Spinal cord (tissue), 10 donors: Measurements from ENCODE around the gene LGALS13. TPM values are rescaled to one million over a fixed set of nuclear protein-coding genes. Genes with fewer than 3 reads are reported as not detected.

Experiments
- DNase-seq, 6 donors: peaks; one replicate each; pipeline versions ENCODE4 v3.0.0 to v3.0.0-alpha.2; 2013 to 2015; ENCODE audit warnings: low spot score in 6 of 6, low read depth in 4 of 6
- H3K27ac ChIP-seq: one replicate; pipeline ENCODE4 v1.5.1; 2013; ENCODE audit warnings: low read depth, low read length, control low read depth
- H3K27me3 ChIP-seq: one replicate; pipeline ENCODE4 v1.6.1; 2013; ENCODE audit warnings: low read length; ENCODE audit not compliant: control insufficient read depth, insufficient read depth
- H3K36me3 ChIP-seq: one replicate; pipeline ENCODE4 v1.6.1; 2013; ENCODE audit warnings: low read length; ENCODE audit not compliant: control insufficient read depth, insufficient read depth
- H3K4me1 ChIP-seq: one replicate; pipeline ENCODE4 v1.6.1; 2013; ENCODE audit warnings: low read length; ENCODE audit not compliant: control insufficient read depth, insufficient read depth
- H3K4me3 ChIP-seq: one replicate; pipeline ENCODE4 v1.5.1; 2013; ENCODE audit warnings: low read depth, low read length, control low read depth
- H3K9me3 ChIP-seq: one replicate; pipeline ENCODE4 v1.6.1; 2013; ENCODE audit warnings: low read length; ENCODE audit not compliant: control insufficient read depth, insufficient read depth
- WGBS: methylation state at CpG from one replicate; pipeline ENCODE4 v1.1.5; 2013; ENCODE audit warnings: missing lambda C conversion rate; ENCODE audit not compliant: insufficient coverage; 5-methylcytosine and 5-hydroxymethylcytosine counted together
- polyA plus RNA-seq, 2 donors: library from polyadenylated mRNA; unstranded; fragments of 120-200 nt; gene quantifications; one replicate each; pipeline ENCODE4 v1.2.1, GENCODE V29; 2013; ENCODE audit not compliant: insufficient read length in 2 of 2
- small RNA-seq: library from RNA; depleted of rRNA; stranded (forward); fragments of <200 nt; gene quantifications from one replicate; pipeline ENCODE3, GENCODE V24; 2014; ENCODE audit warnings: low replicate concordance
- total RNA-seq, 2 donors: library from RNA; depleted of rRNA in 1 of 2; stranded (reverse); fragments of 120-200 nt in 1 of 2; fragments of >200 nt in 1 of 2; gene quantifications; one replicate each; pipeline versions ENCODE4 v1.2.3 to v1.2.4, GENCODE V29; 2013 to 2014
- donor health status: healthy.

Gene LGALS13
- total and polyA plus RNA-seq, 4 donors = 0.28 to 0.65 TPM; not detected in 2

DNA sequence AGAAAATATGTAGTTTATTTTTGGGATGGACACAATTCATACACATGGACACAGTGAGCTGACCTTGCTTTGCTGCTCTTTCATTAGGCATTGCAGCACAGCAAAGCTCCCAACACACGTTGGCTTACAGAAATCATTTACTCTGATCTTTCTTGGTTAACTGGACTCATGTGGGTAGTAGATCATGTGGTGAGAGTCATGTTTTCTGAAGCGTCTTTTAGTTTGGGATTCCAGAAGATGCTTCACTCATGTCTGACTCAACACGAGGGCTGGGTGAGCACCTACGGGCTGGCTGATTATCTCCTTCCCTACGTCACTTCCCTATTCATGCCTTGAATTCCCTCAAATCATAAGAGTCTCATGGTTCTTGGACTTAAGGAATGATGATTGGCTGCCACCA lies 41.3 kb downstream of the LGALS13 start:
- Histone ChIP-seq H3K27ac (no peak overlapping the region), H3K9me3 (no peaks in the 10 kb centered on the region), H3K4me3 (no peak overlapping the region), H3K27me3 (no peaks in the 10 kb centered on the region), H3K36me3 (no peaks in the 10 kb centered on the region), H3K4me1 (no peaks in the 10 kb centered on the region)
- no CpG with 5 or more reads among the region's 5 CpGs for WGBS
- DNase-seq = no peak

DNA sequence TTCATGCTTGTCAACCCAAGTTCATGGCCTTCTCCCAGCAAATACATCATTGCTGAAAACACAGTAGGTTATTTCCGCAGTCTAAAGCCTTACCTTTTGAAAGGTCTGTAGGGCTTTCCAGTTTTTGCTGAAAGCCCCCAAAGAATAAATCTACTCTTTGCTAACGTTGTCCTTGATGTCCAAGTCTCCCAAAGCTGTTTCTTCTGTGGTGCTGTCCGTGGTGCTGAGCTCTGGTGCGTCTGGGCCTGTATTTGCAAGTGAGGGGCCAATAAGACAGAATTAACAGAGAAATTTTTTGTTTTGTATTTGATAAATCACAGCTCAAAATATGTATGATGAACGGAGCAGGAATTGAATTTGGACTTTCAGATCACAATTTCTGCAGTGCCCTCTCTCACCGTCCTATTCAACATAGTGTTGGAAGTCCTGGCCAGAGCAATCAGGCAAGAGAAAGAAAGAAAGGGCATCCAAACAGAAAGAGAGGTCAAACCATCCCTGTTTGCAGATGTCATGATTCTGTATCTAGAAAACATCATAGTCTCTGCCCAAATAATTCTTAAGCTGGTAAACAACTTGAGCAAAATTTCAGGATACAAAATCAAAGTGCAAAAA lies 43.6 kb downstream of the LGALS13 start:
- no peaks in the 10 kb centered on the region for H3K36me3 ChIP-seq
- no peak overlapping the region for H3K4me3 ChIP-seq
- DNase-seq = peak in 1 of 6 donors; percentile 9
- H3K9me3 ChIP-seq = no peaks in the 10 kb centered on the region
- H3K27me3 ChIP-seq = no peaks in the 10 kb centered on the region
- H3K4me1 ChIP-seq = no peaks in the 10 kb centered on the region
- no CpG with 5 or more reads among the region's 6 CpGs for WGBS
- no peak overlapping the region for H3K27ac ChIP-seq

DNA sequence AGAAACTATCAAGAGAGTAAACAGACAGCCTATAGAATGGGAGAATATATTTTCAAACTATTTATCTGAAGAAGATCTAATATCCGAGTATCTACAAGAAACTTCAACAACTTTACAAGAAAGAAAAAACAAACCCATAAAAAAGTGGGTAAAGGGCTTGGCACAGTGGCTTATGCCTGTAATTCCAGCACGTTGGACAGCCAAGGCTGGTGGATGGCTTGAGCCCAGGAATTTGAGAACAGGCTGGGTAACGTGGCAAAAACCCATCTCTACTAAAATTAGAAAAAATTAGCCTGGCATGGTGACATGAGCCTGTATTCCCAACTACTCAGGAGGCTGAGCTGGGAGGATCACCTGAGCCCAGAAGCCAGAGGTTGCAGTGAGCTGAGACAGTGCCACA lies 45.6 kb downstream of the LGALS13 start:
- Histone ChIP-seq H3K9me3 (no peaks in the 10 kb centered on the region), H3K4me3 (no peak overlapping the region), H3K27ac (no peak overlapping the region), H3K4me1 (no peaks in the 10 kb centered on the region), H3K27me3 (no peaks in the 10 kb centered on the region), H3K36me3 (no peaks in the 10 kb centered on the region)
- no peak for DNase-seq
- no CpG with 5 or more reads among the region's 3 CpGs for WGBS

DNA sequence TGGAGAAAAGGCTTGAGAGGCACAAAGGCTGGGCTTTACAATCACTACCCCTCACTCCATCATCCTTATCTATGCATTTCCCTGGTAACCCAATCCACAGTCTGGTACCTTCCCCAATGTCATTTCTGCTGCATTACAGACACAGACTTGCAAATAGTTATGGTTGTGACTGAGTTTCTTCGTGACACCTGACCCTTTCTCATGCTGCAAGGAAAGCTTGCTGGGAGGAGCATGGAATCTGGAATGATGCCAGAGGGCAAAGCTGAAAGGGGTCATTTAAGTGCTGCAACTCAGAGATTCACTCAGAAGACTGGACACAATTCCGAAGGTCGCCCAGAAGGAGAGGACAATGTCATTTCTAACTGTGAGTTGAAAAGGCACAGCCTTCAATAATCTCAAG lies 53.3 kb downstream of the LGALS13 start, which contains the start of gene LGALS16:
LGALS16 (plus strand) TSS at position 301 of the 400 bp plus-strand sequence; CDS start at position 350, 49 bp downstream.
- peaks cover 2% of the 10 kb centered on the region for H3K27me3 ChIP-seq
- WGBS = 80% methylated on average over 1 of the region's 3 CpGs
- H3K4me3 ChIP-seq = no peak within 1 kb of the TSS
- no peaks in the 10 kb centered on the region for H3K36me3 ChIP-seq
- H3K9me3 ChIP-seq = no peaks in the 10 kb centered on the region
- H3K27ac ChIP-seq = no peak within 1 kb of the TSS
- DNase-seq = no peak
- H3K4me1 ChIP-seq = no peaks in the 10 kb centered on the region

Small RNAs within 50 kb of the gene (small RNA-seq; reads per million reads assigned to genes)
- gene AC005176.2 = not detected
- not detected for gene RPS29P24
- not detected for gene RPS29P25
- not detected for gene RPS29P26
- not detected for gene RPS29P30

Other genes starting within 250 kb of the LGALS13 start
- gene PAF1, start 211.4 kb upstream of the LGALS13 start, total RNA-seq = 10 to 100 TPM; 21.2 to 47.9 TPM
- 10 to 100 TPM; 76.2 to 76.8 TPM for gene PAF1, start 211.4 kb upstream of the LGALS13 start, polyA plus RNA-seq
- 10 to 100 TPM; 17.8 to 40.3 TPM for gene MED29, start 211.1 kb upstream of the LGALS13 start, total RNA-seq
- gene MED29, start 211.1 kb upstream of the LGALS13 start, polyA plus RNA-seq = 10 to 100 TPM; 74.1 to 77.7 TPM
- gene ZFP36, start 195.7 kb upstream of the LGALS13 start, total RNA-seq = 10 to 100 TPM in 1 of 2 donors, 1 to 10 TPM in 1; 9.8 to 23.7 TPM
- 10 to 100 TPM; 20.7 to 52.8 TPM for gene ZFP36, start 195.7 kb upstream of the LGALS13 start, polyA plus RNA-seq
- gene PLEKHG2, start 189.9 kb upstream of the LGALS13 start, total RNA-seq = 10 to 100 TPM; 14.2 to 36.9 TPM
- 10 to 100 TPM; 37.5 to 58.2 TPM for gene PLEKHG2, start 189.9 kb upstream of the LGALS13 start, polyA plus RNA-seq
- 100 to 1,000 TPM in 1 of 2 donors, 10 to 100 TPM in 1; 32.0 to 159 TPM for gene RPS16, start 166.6 kb upstream of the LGALS13 start, total RNA-seq
- gene RPS16, start 166.6 kb upstream of the LGALS13 start, polyA plus RNA-seq = 100 to 1,000 TPM; 826 to 921 TPM
- gene SUPT5H, start 156.9 kb upstream of the LGALS13 start, total RNA-seq = 10 to 100 TPM; 35.9 to 80.9 TPM
- gene SUPT5H, start 156.9 kb upstream of the LGALS13 start, polyA plus RNA-seq = 100 to 1,000 TPM; 143 to 158 TPM
- 10 to 100 TPM; 48.4 to 59.5 TPM for gene TIMM50, start 121.7 kb upstream of the LGALS13 start, total RNA-seq
- 100 to 1,000 TPM in 1 of 2 donors, 10 to 100 TPM in 1; 95.5 to 118 TPM for gene TIMM50, start 121.7 kb upstream of the LGALS13 start, polyA plus RNA-seq
- 10 to 100 TPM in 1 of 2 donors, 1 to 10 TPM in 1; 8.3 to 16.8 TPM for gene DLL3, start 103.6 kb upstream of the LGALS13 start, total RNA-seq
- gene DLL3, start 103.6 kb upstream of the LGALS13 start, polyA plus RNA-seq = 10 to 100 TPM; 46.3 to 56.0 TPM
- gene SELENOV, start 87.4 kb upstream of the LGALS13 start, total RNA-seq = 1 to 10 TPM in 1 of 2 donors, not detected in 1; 1.7 TPM
- under 1 TPM; 0.54 to 0.77 TPM for gene SELENOV, start 87.4 kb upstream of the LGALS13 start, polyA plus RNA-seq
- 10 to 100 TPM; 10.5 to 15.6 TPM for gene EID2B, start 69.7 kb upstream of the LGALS13 start, total RNA-seq
- gene EID2B, start 69.7 kb upstream of the LGALS13 start, polyA plus RNA-seq = 10 to 100 TPM; 17.6 to 20.2 TPM
- 10 to 100 TPM; 15.8 to 17.1 TPM for gene EID2, start 62.4 kb upstream of the LGALS13 start, total RNA-seq
- gene EID2, start 62.4 kb upstream of the LGALS13 start, polyA plus RNA-seq = 10 to 100 TPM; 38.8 to 42.0 TPM
- gene LGALS16, start 53.4 kb downstream of the LGALS13 start, total RNA-seq = not detected
- gene LGALS16, start 53.4 kb downstream of the LGALS13 start, polyA plus RNA-seq = under 1 TPM; 0.69 to 0.70 TPM
- gene LGALS14, start 102.0 kb downstream of the LGALS13 start, total RNA-seq = under 1 TPM in 1 of 2 donors, not detected in 1; 0.28 TPM
- gene LGALS14, start 102.0 kb downstream of the LGALS13 start, polyA plus RNA-seq = under 1 TPM; 0.35 to 0.57 TPM
- gene CLC, start 135.5 kb downstream of the LGALS13 start, total RNA-seq = 1 to 10 TPM; 1.2 to 8.4 TPM
- gene CLC, start 135.5 kb downstream of the LGALS13 start, polyA plus RNA-seq = under 1 TPM; 0.51 to 0.82 TPM
- not detected for gene LEUTX, start 176.3 kb downstream of the LGALS13 start, total RNA-seq
- gene LEUTX, start 176.3 kb downstream of the LGALS13 start, polyA plus RNA-seq = not detected
- gene DYRK1B, start 231.6 kb downstream of the LGALS13 start, total RNA-seq = 10 to 100 TPM; 12.6 to 16.6 TPM
- 10 to 100 TPM; 32.9 to 38.4 TPM for gene DYRK1B, start 231.6 kb downstream of the LGALS13 start, polyA plus RNA-seq
- gene FBL, start 243.9 kb downstream of the LGALS13 start, total RNA-seq = 100 to 1,000 TPM in 1 of 2 donors, 10 to 100 TPM in 1; 98.0 to 141 TPM
- 100 to 1,000 TPM; 122 to 148 TPM for gene FBL, start 243.9 kb downstream of the LGALS13 start, polyA plus RNA-seq